ENCODE results near the gene EPHB4. TPM values are rescaled to one million over a fixed set of nuclear protein-coding genes. Genes with fewer than 3 reads are reported as not detected.

Gene EPHB4
- total and polyA plus RNA-seq, 10 of the 15 experiments (the other 5 are each of a cell fraction or from before 2014, with no cell fraction given) = 0.32 to 0.85 (median 0.48) TPM; not detected in 4

DNA sequence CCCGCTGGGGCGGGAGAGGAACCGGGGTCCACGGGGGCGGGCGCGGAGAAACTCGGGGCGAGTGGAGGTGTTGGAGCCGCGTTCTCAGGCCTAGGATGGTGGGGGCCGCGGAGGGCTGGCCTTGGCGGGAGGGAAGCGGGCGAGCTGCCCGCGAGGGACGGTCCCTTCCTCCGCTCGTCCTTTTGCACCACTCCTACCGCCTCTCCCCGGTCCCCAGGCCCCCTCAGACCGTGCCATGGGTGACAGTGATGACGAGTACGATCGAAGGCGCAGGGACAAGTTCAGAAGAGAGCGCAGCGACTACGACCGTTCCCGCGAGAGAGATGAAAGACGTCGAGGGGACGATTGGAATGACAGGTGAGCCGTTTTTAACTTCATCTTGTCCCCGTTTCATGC lies 48.0 kb upstream of the EPHB4 start:
- H3K27me3 ChIP-seq (replicated peaks in 1 of 2; ENCODE audit: control insufficient read depth in 2 of 2, insufficient read depth in 2 of 2, low read length in 1 of 2) = no peaks in the 10 kb centered on the region
- peaks cover 62% of the 10 kb centered on the region for H3K79me2 ChIP-seq (ENCODE audit: control insufficient read depth, insufficient read depth, low read length)
- ChIA-PET RAD21 (ENCODE audit: unreplicated experiment) (interaction anchor here (0.7 to 2.6 kb wide), 10 partner anchors 12 to 407 kb away, joined by 3 to 21 read pairs (median 4); partner anchors contain the start of genes POP7, SLC12A9 and UFSP1), POLR2A (interaction anchor here (0.6 to 7.0 kb wide), 18 partner anchors 13 to 1370 kb away, joined by 3 to 131 read pairs (median 4); partner anchors contain the start of genes MOSPD3, PLOD3, POP7 and SLC12A9), CTCF (interaction anchor here (1.0 to 2.4 kb wide), 6 partner anchors 11 to 170 kb away, joined by 3 to 8 read pairs (median 4); partner anchors contain the start of genes POP7, SLC12A9 and UFSP1), SMC1A (ENCODE audit: uncharacterized antibody, unreplicated experiment) (interaction anchor here (0.6 to 1.8 kb wide), 6 partner anchors 8 to 210 kb away, joined by 3 to 6 read pairs (median 4); partner anchors contain the start of genes SLC12A9, TRIM56, TRIP6 and UFSP1)
- peak overlapping the region; percentile 98 for H3K9ac ChIP-seq (ENCODE audit: control insufficient read depth, insufficient read depth, low read length)
- DNase-seq (ENCODE audit: low read depth, low spot score) (no peak), ATAC-seq (peak; percentile 48), FAIRE-seq (no peak)
- H2AFZ ChIP-seq (ENCODE audit: control insufficient read depth, low read depth, low read length) = no peak overlapping the region
- H3K4me3 ChIP-seq = peak overlapping the region; percentile 99
- under 1% methylated on average over 22 of the region's 39 CpGs for WGBS (ENCODE audit: insufficient coverage, insufficient replicate concordance, low lambda C conversion rate, missing lambda C conversion rate)
- peak overlapping the region; percentile 98 for H3K27ac ChIP-seq (ENCODE audit: control insufficient read depth, insufficient read depth)
- intact Hi-C loops (cut with micrococcal nuclease; ENCODE audit: unreplicated experiment) = loop anchor here (1.0 kb wide), 1 partner anchor 14 kb away; the partner anchor contains the start of gene UFSP1
- BruUV-seq (replicated peaks) = no TSS peak
- H3K4me1 ChIP-seq (ENCODE audit: control insufficient read depth, insufficient read depth, low read length) = peaks cover 6% of the 10 kb centered on the region; the same call in 1 of the 2 replicates
- H3K4me2 ChIP-seq (ENCODE audit: control insufficient read depth, insufficient read depth) = peak overlapping the region; percentile 80
- H3K36me3 ChIP-seq (ENCODE audit: control insufficient read depth in 2 of 2, insufficient read depth in 2 of 2, low read length in 1 of 2) = peaks cover 2 to 23% of the 10 kb centered on the region in 2 experiments; a peak in 3 of 4 replicates
- in situ Hi-C loops (cut with MboI) = no loop called here
- H3K9me3 ChIP-seq (replicated peaks; ENCODE audit: control insufficient read depth, insufficient read depth, low read length) = no peaks in the 10 kb centered on the region; the same call in 2 of the 3 replicates
- 0 out of 2 replicates have a peak, but pooled peaks cover 3% of the 10 kb centered on the region for H4K20me1 ChIP-seq (ENCODE audit: control insufficient read depth, insufficient read depth)
- TF ChIP-seq, protein P1, sequence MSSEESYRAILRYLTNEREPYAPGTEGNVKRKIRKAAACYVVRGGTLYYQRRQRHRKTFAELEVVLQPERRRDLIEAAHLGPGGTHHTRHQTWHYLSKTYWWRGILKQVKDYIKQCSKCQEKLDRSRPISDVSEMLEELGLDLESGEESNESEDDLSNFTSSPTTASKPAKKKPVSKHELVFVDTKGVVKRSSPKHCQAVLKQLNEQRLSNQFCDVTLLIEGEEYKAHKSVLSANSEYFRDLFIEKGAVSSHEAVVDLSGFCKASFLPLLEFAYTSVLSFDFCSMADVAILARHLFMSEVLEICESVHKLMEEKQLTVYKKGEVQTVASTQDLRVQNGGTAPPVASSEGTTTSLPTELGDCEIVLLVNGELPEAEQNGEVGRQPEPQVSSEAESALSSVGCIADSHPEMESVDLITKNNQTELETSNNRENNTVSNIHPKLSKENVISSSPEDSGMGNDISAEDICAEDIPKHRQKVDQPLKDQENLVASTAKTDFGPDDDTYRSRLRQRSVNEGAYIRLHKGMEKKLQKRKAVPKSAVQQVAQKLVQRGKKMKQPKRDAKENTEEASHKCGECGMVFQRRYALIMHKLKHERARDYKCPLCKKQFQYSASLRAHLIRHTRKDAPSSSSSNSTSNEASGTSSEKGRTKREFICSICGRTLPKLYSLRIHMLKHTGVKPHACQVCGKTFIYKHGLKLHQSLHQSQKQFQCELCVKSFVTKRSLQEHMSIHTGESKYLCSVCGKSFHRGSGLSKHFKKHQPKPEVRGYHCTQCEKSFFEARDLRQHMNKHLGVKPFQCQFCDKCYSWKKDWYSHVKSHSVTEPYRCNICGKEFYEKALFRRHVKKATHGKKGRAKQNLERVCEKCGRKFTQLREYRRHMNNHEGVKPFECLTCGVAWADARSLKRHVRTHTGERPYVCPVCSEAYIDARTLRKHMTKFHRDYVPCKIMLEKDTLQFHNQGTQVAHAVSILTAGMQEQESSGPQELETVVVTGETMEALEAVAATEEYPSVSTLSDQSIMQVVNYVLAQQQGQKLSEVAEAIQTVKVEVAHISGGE (CRISPR knock-in tag; IDR thresholded peaks at IDR 0.05) = no peak
- TF ChIP-seq, protein P2, sequence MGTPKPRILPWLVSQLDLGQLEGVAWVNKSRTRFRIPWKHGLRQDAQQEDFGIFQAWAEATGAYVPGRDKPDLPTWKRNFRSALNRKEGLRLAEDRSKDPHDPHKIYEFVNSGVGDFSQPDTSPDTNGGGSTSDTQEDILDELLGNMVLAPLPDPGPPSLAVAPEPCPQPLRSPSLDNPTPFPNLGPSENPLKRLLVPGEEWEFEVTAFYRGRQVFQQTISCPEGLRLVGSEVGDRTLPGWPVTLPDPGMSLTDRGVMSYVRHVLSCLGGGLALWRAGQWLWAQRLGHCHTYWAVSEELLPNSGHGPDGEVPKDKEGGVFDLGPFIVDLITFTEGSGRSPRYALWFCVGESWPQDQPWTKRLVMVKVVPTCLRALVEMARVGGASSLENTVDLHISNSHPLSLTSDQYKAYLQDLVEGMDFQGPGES (IDR thresholded peaks at IDR 0.05) = no peak
- TF ChIP-seq PML (IDR thresholded peaks at IDR 0.05; ENCODE audit: low read length) (peak; percentile 7; the same call in 1 of the 2 replicates), RELA (IDR thresholded peaks at IDR 0.05; ENCODE audit: borderline replicate concordance, partially characterized antibody) (no peak), TARDBP (IDR thresholded peaks at IDR 0.05; ENCODE audit: borderline replicate concordance) (no peak), KLF5 (IDR thresholded peaks at IDR 0.05; ENCODE audit: partially characterized antibody) (no peak), RCOR1 (conservative IDR thresholded peaks at IDR 0.05; ENCODE audit: low read depth, low read length) (no peak), HDAC2 (IDR thresholded peaks at IDR 0.05) (no peak), CHD1 (IDR thresholded peaks at IDR 0.05; ENCODE audit: low read depth, low read length) (no peak), LARP7 (IDR thresholded peaks at IDR 0.05) (0 out of 2 replicates have a peak, but pooled peaks have one; percentile 61), NFYB (IDR thresholded peaks at IDR 0.05; ENCODE audit: insufficient read depth, low read depth, low read length) (no peak), FOXM1 (IDR thresholded peaks at IDR 0.05; ENCODE audit: low read depth, low read length) (no peak), MEF2B (IDR thresholded peaks at IDR 0.05; ENCODE audit: partially characterized antibody, poor library complexity, severe bottlenecking) (no peak), JUND (IDR thresholded peaks at IDR 0.05; ENCODE audit: low read depth, low read length) (no peak)
- TF ChIP-seq, protein P3, sequence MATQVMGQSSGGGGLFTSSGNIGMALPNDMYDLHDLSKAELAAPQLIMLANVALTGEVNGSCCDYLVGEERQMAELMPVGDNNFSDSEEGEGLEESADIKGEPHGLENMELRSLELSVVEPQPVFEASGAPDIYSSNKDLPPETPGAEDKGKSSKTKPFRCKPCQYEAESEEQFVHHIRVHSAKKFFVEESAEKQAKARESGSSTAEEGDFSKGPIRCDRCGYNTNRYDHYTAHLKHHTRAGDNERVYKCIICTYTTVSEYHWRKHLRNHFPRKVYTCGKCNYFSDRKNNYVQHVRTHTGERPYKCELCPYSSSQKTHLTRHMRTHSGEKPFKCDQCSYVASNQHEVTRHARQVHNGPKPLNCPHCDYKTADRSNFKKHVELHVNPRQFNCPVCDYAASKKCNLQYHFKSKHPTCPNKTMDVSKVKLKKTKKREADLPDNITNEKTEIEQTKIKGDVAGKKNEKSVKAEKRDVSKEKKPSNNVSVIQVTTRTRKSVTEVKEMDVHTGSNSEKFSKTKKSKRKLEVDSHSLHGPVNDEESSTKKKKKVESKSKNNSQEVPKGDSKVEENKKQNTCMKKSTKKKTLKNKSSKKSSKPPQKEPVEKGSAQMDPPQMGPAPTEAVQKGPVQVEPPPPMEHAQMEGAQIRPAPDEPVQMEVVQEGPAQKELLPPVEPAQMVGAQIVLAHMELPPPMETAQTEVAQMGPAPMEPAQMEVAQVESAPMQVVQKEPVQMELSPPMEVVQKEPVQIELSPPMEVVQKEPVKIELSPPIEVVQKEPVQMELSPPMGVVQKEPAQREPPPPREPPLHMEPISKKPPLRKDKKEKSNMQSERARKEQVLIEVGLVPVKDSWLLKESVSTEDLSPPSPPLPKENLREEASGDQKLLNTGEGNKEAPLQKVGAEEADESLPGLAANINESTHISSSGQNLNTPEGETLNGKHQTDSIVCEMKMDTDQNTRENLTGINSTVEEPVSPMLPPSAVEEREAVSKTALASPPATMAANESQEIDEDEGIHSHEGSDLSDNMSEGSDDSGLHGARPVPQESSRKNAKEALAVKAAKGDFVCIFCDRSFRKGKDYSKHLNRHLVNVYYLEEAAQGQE (IDR thresholded peaks at IDR 0.05; ENCODE audit: low read depth, low read length) = no peak
